HG03571 (cell line): ENCODE measurements around the gene UMAD1.
"Not testable (repeated sequence)": the region's sequence is repeated elsewhere in the genome, so short reads cannot be mapped to it uniquely, and the experiment has no call there.

Source experiments
- ATAC-seq: cut with Tn5 transposase; IDR thresholded peaks from one replicate; pipeline ENCODE4 v1.9.1; 2021; ENCODE audit not compliant: unreplicated experiment

UMAD1 gene

DNA sequence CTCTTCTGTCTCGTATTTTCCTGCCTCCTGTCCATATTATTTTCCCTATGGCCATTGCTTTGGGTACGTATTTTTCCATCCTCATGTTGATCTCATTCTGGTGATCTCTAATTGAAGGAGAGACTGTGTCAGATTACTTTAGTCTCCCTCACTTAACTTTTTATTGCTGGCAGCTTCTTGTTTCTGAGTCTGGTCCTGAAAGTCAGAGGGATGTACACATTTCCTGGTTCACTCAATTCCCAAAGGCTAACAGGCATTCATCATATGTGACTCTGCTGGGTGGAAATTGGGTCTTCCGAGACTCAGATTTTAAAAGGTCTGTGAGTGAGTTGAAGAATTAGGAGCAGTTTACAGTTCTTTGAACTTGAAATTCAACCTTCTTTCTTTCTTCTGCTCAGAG, 10.9 kb downstream of the UMAD1 start:
- no peak for ATAC-seq

DNA sequence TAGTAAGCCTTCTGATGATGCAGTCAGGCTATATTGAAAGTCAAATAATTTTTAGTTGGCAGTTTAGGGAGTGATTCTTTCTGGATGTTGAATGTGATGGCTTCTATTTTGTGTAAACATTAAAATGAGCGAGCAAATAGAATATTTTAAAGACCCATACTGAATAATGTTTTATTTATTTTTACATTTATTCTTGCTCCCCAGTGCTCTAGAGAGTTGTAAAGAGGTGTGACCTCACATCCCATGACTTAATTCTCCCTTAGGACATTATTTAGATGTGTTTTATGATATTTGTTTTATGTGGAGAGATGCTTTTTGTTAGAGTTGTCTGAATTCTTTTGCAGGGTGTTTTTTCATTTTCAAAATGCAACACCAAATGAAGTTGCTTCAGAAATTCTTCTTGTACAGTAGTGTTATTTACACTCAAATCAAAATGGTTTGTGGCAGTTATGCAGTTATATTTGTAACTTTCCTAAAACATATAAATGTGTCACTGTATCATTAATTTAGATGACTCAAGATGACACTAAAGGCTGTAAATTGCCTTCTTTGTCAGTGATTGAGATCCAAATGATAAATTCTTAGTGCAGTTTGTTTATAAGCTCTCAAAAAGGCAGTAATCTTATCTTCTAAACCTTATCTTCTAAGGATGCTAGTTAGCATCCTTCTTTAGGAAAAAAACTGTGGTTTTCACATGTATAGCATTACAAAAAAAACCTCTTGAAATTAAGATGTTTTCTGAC, 12.4 kb downstream of the UMAD1 start:
- no peak for ATAC-seq

DNA sequence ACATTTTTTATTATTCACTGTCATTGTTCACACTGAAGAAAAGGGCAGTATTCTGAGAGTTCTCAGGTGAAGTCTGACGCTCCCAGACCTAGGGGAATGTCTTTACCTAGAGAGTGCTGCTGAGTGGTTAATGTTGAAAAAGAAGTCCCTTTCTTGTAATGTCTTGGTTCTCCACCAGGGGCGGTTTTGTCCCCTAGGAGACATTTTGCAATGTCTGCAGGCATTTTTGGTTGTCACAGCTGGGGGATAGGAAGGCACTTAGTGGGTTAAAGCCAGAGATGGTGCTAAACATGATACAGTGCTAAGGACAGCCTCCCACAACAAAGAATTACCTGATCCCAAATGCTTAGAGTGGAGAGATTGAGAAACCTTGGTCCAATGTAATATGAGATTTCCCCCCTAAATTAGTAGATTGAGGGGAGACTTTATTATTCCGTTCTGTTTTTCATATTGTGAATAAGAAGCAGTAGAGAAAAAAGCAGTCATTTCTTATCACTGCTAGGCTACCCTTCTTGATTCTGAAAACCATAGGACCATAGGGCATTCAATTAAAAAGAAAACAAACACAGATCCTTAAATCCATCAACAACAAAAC, 13.1 kb downstream of the UMAD1 start:
- no peak for ATAC-seq

DNA sequence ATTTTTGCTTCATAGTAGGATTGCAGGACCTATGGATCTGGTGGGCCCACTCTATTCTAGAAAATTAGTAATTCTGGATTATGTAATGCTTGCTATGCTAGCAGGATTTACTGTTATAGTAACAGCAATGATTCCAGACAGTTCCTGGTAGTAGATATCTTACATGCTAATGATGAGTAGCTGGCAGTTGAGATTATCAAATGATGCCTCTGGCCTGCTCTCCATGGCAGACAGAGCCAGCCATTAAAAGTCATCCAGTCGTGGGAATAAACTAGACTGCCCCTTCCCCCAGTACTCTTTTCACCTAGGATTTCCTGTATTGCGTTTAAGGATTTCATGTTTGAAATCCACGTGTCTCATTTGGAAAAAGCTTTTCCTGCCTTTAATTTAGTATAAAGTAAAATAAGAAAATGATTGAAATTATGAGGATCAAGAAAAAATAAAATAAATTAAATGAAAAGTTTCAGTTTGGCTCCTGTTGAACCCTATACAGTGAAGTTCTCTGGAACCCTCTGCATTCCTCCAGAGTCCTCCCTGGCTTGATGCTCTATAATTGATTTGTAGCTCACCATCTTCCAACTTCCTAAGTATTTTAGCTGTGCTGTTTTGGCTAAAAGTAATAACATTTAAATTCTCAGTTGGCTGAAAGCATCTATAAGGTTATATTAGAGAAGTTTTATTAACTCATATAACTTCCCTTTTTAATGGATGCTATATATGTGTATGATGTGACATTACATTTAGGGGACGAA, 14.6 kb downstream of the UMAD1 start:
- no peak for ATAC-seq

DNA sequence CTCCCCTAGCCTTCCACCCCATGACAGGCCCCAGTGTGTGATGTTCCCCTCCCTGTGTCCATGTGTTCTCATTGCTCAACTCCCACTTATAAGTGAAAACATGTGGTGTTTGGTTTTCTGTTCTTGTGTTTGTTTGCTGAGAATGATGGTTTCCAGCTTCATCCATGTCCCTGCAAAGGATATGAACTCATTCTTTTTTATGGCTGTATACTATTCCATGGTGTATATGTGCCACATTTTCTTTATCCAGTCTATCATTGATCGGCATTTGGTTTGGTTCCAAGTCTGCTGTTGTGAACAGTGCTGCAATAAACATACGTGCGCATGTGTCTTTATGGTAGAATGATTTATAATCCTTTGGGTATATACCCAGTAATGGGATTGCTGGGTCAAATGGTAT, 15.9 kb downstream of the UMAD1 start:
- not testable (repeated sequence) for ATAC-seq

DNA sequence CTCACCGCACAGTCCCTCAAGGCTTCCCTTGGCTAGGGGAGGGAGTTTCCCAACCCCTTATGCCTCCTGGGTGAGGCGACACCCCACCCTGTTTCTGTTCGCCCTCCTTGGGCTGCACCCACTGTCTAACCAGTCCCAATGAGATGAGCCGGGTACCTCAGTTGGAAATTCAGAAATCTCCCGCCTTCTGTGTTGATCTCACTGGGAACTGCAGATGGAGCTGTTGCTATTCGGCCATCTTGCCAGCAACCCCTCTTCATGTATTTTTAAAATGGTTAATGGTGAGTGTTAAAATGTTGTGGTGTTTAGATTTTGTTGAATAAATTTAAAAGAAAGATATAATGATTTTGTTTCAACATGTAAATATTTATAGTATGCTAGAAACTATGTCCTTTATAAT, 22.0 kb downstream of the UMAD1 start:
- no peak for ATAC-seq

DNA sequence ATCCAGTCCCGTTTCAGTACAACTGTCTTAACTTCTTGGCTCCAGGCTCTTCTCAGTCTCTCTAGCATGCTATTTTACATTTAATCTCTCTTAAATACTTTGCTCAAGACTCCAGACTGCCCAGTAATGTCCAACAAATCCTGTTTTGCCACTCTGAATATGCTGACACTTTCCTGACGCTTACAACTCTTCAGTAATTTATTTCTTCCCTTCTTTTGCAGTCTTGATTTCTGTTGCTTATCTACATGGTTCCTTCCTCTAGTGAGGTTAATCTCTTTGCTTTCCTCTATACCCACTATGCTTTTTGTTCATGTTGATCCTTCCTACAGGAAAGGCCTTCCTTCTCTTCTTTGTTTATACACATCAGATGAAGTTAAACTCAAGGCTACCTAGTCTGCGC, 23.7 kb downstream of the UMAD1 start:
- ATAC-seq, result no peak

DNA sequence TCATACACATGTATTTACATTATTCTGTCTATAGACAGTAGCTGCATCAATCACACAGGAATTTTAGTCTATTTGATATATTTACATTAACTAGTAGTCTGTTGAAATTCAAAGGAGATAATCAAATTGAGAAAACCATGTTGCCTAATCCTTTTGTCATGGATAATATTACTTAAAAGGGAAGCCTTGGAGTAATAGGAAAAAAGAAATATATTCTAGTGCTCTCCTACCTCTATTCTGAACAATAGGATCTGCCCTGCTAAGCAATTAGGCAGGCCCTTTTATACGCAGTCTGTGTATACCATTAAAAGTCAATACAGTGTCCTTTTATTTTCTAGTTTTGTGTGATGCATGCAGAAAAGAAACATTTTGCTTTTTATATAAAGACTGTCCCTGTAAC, 24.5 kb downstream of the UMAD1 start:
- ATAC-seq, result no peak

DNA sequence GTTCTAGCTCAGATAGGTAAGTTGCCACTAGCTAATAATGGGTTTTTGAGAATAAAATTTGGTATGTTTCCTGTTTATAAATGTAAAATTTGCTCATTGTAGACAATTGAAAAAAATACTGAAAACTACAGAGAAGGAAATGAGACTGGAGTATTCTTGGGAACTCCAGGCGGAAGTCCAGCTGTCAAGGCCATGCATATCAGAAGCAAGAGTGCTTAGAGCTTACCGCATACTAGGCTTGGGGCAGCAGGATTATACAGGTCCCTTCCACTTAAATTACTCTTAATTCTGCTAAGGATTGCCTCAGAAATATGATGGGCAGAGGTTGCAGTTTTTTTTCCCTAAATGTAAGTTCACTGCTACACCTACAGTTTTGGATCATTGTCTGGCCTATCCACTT, 26.6 kb downstream of the UMAD1 start:
- ATAC-seq, result no peak

DNA sequence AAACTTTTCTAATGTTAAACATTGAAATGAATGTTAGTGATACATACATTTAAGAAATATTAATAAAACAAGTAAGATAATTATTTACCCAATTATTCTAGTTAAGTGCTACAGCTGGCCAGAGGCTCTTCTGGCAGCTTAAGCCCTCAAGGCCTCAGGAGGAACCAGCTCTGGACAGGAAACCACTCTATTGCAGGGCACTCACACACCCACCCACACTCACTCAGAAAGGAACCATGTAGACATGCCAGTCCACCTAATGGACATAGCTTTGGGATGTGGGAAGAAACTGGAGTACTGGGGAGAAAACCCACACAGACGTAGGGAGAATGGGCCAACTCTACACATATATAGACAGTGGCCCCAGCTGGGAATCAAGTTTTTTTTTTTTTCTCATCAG, 28.2 kb downstream of the UMAD1 start:
- no peak for ATAC-seq

DNA sequence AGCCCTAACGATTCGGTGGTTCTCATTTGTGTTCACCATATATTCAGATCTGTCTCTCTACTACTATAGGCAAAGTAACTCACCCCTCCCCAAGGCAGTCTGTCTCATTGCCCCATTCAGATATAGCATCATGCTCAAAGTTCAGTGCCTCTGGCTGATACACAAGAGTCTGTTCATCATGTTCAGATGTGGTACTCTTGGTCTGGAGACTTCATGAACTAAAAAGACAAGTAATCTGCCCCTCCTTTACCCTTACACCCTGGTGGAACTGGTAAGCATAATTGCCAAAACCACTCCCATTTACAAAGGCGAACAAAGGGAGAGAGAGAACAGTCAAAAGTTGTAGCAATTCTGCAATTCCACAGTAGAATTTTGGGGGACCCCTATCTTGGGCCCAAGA, 29.9 kb downstream of the UMAD1 start:
- no peak for ATAC-seq

DNA sequence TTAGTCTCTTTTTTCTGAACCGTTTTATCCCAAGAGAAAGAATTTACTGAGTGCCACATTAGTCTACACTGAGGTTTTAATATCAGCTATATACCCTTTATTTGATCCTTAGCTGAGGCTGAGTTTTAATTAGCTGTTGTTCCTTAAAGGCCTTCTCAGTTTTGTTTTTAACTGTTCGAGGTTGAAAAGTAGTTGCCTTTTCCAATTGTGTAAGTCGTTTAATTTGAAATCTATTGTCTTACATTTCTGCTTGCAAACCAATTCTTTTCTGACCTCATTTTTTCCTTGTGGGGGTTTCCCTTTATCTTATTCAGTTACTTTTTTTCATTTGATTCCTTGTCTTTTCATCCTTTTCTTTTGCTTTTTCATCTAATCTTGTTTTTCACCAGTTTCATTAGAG, 30.8 kb downstream of the UMAD1 start:
- ATAC-seq, result no peak

DNA sequence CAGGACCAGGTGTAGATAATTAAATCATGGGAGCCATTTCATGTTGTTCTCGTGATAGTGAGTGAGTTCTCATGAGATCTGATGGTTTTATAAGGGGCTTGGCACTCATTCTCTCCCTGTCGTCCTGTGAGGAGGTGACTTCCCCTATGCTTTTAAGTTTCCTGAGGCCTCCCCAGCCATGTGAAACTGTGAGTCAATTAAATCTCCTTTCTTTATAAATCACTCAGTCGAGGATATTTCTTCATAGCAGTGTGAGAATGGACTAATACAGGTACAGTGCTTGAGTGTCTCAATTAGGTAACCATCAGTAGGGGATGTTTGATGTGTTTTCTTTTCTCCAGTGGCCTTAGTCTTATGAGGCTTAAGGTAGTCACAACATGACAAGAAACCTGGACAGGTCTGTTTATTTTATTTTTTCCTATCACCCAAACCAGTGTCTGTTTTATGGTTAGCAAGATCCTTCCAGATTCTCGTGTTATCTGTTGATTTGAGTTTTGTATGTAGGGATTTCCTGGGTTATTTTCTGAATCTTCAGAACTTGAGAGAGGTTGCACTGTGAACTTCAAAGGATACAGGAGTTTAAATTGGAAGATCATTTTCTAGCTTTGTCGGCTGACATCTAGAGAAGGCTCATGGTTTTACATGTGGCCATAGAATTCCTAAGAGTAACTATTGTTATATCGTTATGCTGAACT, 32.1 kb downstream of the UMAD1 start:
- ATAC-seq, result no peak

DNA sequence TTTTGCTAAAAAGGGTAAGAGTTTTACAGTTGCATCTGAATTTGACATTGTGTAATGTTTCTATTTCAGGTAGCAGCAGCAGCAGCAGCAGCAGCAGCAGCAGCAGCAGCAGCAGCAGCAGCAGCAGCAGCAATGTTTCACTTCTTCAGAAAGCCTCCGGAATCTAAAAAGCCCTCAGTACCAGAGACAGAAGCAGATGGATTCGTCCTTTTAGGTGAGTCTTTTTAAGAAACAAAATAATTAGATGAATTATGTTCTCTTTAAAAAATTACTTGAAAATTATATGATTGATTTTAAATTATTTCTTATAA, 32.6 kb downstream of the UMAD1 start:
- no peak for ATAC-seq

DNA sequence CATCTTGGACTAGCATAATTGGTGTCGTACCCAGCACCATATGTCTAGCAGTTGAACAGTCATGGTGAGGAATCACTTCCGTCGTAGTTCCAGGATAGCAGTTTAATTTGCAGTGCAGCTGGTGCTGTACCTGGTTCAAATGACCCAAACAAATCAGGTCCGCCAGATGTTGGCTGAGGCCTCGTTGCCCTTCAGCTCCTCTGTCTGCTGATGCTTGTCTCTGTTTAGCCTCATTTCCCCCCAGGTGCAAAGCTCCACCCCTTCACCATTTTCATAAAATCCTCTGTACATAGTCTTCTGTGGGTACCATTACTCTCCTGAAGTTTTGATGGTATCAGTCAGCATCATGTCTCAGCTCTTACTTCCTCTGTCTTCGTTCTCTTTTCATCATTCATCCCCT, 35.1 kb downstream of the UMAD1 start:
- ATAC-seq, result no peak

DNA sequence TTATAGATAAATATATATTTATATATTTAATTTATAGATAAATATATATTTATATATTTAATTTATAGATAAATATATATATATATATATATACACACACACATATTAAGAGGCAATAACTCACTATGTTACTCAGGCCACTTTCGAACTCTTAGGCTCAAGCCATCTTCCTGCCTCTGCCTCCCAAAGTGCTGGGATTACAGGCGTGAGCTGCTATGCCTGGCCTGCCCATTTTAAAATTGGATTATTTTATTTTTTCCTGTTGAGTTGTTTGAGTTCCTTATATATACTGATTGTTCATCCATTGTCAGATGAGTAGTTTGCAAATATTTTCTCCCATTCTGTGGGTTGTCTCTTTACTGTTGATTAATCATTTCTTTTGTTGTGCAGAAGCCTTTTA, 39.1 kb downstream of the UMAD1 start:
- ATAC-seq, result not testable (repeated sequence)

DNA sequence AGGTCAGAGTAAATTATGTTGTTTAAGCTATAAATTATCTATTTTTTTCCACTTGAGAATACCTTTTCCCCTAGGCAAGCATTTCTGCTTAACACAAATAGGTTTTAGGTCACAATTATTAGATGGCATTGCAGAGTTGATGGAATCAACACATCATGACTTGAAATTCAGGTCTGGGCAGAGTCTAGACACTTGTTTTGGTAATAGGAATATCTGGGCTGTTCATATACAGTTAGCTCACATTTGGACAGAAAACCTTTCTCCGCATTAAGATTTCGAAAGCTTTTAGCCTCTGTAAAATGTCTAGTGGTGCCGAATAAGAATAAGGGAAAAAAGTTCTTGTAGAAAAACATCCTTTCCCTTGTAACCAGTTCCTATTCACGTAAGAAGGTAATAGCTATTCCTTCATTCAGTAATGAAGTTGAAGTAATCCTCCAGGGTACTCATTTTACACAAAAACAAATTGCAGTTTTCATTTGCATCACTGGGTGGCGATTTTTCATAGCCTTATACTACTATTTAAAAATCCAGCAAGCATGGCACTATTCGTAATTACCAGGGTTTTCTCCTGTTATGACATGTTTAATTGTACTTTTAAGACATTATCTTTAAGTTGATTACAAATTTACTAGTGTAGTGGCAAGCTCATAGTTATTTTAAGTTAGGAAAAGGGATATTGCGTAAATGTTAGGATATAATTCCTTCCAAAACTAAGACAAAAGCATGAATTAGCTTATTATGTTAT, 40.8 kb downstream of the UMAD1 start:
- ATAC-seq, result no peak

DNA sequence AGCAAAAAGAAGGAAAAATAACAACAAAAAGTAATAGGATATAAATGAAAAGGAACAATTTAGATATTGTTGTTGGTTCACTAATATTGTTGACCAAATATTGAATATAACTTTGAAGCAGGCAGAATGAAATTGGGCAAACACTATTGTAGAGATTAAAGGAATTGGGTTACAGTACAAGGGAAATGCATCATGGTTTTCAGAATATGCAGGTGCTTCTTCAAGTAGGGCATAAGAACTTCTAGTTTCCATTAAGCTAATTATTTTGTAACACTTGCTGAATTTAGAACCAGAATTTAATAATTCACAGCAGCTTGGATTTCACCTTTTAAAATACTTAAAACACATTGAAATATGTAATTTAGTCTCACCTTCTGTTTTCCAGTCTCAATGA, 41.4 kb downstream of the UMAD1 start:
- ATAC-seq, result no peak

DNA sequence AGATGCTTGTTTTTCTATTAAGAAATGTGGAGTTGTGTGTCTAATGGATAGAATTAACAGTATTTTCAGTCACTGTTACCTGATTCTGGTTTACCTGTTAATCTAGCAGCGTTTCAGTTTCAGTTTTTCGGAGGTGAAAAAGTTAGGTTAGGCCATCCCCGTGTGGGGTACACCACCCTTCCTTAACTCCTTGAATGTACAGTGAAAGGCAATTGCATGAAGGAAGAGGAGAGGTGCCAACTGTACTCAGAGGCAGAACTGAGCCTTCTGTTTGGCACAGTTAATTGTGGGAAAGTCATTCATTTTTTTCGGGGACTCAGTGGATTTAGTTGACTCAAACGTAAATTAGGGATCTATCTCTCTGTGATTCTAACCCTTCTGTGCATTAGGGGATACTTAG, 42.3 kb downstream of the UMAD1 start:
- no peak for ATAC-seq

DNA sequence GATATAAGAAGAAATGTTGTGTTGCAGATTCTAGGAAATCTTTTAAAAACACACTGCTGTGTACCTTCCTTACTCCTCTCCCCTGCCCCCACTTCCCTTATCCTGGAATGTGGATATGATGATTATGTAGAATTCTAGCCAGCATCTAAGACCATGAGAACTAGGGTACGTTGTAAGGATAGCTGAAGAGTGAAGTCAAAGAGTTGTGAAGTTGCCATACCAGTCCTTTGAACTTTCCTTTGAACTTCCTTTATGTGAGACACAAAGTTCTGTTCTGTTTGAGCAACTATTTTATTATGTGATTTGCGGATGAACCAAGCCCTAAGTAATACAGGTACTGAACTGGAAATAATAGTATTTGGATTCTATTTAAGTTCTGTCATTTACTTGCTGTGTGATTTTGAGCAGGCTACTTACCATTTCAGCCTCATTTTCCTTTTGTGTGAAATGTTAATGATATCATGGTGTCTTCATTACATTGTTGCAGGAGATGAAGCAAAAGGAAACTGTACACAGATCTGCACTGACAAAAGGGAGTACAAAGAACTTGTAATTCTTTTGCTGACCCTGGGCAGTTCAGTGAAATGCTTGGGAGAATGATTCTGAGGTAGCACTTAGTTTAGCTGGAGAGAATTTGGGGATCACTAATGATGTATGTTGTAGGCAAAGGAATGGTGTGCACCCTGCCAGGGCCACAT, 46.4 kb downstream of the UMAD1 start:
- ATAC-seq, result no peak

DNA sequence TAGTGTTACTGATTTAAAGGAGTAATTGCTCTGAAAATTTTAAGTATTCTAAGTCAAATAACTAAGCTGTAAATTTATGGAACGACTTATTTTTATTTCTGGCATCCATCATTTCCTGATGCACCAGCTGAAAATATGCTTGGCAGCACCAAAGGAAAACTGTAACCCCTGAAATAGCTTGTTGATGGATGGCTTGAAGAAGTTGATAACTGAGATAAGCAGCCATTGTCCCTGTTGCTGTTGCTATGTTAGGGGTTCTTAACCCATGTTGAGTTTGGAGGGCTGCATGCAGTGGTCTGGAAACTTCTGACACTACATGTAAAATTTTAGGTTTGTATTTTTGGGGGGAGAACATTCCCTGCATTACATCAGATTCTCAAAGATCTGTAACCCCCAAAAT, 47.2 kb downstream of the UMAD1 start:
- ATAC-seq, result no peak
